ENCODE results near the gene SYNJ2.

SYNJ2 gene

DNA sequence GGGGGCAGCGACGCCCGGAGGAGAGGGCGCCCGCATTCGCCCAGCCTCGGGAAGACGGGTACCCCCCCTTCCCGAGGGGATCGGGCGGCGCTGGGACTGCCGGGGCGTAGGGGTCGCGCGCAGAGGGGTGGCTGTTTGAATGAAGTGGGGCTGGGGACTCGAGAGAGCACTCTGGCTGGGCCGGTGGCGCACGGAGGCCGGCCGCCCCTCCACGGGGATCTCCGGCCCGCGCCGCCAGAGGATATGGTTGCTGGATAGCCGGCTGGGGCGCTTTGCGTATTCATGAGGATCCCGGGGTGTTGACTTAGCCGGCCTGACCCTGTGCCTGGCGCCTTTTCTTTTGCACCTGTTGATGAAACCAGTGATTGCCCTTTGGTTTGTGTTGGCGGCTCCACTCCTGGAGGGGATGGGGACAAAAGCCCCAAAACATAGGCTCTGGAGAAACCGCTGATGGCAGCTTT is 469 bp downstream of the SYNJ2 start:
- DNase-seq: peak; percentile 36

DNA sequence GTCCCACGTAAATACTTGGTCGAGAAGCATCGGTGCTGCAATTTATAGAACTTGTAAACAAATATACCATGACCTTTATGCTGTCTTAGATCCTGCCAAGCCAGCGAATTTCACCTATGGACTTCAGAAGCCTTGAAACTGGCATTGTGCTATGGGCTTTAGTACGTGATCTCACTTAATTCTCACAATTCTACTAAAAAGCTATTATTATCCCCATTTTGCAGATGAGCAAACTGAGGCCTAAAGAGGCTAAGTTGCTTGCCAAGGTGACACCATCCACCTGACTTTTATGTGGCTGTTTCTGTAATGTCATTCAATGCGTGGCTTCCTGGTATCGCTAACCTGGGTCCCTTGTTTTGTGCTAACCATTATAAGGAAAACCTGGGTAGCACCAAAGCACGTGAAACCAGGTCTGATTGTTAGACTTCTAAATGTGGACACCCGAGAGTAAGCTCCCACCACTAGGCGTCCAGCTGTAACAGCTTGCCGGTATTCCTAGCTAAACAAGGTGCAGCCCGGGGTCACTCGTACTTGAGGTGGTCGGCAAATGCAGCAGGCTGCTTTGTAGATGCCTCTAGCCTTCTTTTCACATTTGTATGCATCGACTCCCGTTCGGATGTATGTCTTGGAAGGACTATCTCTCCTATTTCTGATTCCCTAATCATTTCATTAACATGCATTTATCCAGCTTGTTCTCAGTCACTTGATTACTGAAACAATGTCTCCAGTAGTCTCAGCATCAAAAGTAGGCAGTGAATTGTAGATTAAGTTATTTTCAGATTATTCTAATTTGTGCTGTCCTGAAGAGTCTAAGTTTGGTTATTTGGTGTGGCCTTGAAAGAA is 1.1 kb downstream of the SYNJ2 start:
- peak; percentile 50 for DNase-seq

- peak; percentile 25 for DNase-seq
Observed at GRCh38 chr6:157983406-157984119, 1.9 kb downstream of the SYNJ2 start.

- no peak for DNase-seq
Observed at GRCh38 chr6:157984128-157984527, 2.5 kb downstream of the SYNJ2 start.

DNA sequence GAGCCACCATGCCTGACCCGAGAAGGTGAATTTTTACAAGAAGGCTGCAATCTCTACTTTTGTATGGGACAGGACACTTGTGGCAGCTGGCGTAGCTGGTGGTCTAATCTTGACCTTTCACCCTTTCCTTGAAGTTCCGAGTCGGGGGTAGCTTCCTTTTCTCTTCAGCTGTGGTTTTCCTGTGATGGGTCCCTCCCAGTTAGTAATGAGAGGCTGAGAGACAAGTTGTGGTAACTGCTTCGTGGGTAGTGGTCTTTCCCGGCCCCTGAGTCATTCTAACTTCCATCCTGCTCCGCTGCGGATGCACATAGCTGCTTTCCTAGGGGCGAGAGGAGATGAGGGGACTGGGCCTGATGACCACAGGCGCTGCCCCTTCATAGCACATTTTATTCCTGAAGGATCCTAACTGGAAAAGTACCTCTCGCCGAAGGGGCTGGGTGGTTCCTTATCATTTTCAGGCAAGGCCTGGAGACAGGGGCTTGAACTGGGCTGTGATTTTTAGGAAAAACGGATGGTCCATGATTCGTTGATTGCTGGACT is 3.1 kb downstream of the SYNJ2 start:
- DNase-seq: no peak

- DNase-seq: no peak
Observed at GRCh38 chr6:157985378-157986155, 3.9 kb downstream of the SYNJ2 start.

- no peak for DNase-seq
Observed at GRCh38 chr6:157987788-157988699, 6.4 kb downstream of the SYNJ2 start.

DNA sequence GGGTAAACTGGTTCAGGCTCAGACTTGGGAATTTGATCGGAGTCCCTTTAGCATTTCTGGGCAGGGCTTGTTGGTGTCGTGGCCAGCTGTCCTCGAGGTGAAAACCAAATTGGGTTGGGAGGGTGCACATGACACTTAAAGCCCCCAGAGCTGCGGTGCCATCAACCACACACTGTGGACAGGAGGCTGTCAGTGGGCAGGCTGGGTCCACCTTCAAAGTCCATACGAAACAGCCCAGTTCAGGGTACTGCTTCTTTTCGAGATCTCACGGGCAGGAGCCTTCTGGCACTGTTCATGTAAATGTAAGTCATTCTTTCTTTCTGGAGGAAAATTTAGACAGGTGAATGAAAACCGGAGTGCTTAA is 7.0 kb downstream of the SYNJ2 start:
- no peak for DNase-seq

- DNase-seq: no peak
Observed at GRCh38 chr6:157989541-157990289, 8.1 kb downstream of the SYNJ2 start.

DNA sequence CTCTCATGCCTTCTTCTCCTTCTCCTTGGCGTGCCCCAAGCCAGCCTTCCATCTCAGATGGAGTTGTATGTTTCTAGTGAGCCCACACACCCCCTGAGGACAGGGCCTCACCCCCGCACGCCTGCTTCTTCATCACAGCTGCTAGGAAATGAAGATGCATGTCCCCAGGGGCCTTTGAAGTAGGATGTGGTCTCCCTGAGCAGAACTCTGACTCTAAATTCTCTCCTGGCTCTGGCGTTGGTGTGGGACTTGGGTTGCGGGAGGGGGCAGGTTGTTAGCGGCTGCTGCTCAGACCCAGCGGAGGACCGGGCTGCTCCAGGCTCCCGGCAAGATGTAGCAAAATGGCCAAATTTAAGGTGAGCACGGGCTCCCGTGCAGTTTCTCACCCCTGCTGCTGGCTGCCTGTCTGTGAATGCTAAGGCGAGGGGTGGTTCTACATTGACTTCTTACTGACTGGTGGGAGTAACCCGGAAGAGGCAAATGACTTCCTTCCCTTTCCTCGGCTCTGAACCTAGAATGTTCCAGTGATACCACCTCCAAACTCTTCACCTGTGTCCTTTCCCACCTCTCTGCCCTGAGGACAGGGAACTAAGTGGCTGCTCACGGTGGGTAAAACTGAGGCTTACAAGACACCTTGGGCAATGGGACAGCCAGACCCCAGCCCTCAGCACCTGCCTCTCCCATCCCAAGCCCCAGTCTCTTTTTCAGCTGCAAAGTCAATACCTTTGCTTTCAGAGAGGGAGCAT is 8.8 kb downstream of the SYNJ2 start:
- no peak for DNase-seq

DNA sequence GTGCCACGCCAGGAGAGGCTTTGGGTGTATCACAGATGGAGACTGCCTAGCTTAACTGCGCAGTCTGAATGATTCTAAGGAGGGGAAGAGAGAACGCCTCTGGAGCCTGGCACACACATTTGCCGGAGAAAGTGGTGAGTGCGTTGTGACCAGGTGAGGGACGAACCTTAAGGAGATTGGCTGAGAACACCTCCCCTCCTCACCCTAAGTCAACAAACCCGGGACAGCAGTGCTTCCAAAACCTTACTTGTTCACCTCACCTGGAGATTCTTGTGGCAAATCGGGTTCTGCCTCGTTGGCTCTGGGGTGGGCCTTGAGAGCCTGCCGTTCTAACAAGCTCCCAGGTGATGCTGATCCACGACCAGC is 9.4 kb downstream of the SYNJ2 start:
- DNase-seq: no peak

GRCh38 chr6:157993076-157993475 is 11.4 kb downstream of the SYNJ2 start:
- DNase-seq: no peak

DNA sequence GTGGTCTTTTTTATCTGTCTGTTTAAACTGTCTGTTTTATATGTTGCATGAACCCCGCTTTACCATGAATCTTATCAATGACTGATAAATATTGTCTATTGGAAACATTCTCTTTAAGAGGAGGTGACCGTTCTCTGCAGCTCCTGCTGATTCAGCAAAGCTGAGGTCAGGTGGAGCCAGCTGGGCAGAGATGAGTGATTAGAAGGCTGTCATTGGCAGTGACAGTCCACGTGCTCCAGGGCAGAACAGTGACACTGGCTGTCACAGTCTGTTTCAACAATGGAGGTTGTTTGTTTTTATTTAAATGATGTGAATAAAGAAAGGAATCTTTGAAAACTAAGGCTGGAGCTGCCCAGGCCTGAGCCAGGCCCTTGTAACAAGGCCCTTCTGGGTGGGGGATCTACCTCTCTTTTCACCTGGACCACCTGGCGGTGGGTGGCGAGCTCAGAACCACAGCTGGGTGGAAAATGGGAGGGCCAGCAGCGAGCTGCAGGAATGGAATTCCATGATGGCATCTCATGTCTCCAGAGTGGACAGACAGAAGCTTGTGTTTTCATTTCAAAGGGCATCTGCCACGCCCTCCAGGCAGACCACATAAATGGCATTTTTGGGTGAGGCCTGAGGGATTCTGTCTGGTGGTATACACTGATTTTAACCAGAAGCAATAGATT is 12.6 kb downstream of the SYNJ2 start:
- no peak for DNase-seq

DNA sequence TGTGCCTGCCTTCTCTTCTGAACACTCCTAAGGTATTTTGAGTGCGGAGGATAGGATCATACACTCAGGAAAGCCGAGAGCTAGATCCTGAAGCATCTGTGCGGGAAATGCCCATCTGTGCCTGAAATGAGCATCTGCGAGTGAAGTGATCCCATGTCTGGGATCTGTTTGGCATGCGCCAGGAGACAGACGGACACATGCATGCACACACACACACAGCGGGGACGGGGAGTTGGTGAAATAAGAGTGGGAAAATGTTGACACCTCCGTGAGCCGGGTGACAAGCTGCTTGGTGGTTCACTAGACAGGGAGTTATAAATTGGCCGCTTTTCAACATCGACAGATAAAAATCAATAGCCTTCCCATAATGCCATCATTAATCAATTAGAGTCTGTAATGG is 13.8 kb downstream of the SYNJ2 start:
- no peak for DNase-seq

DNA sequence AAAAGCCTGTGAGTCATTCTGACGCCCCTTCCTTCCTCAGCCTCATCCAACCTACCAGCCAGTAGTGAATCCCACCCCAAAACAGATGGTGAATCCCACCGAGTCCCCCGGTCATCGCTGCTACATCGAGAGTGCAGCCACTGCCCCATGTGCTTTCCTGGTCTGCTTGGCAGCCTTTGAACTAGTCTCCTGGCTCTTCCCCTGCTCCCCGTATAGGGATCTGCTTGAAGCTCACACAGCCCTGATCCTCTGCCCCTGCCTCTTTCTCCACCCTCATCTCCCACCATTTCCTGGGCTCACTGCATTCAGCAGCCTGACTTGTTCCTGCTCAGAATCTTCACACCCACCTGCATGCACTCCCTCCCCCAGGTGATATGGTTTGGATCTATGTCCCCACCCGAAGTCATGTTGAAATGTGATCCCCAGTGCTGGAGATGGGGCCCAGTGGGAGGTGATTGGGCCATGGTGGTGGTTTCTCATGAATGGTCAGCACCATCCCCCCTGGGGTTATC is 14.6 kb downstream of the SYNJ2 start:
- no peak for DNase-seq

DNA sequence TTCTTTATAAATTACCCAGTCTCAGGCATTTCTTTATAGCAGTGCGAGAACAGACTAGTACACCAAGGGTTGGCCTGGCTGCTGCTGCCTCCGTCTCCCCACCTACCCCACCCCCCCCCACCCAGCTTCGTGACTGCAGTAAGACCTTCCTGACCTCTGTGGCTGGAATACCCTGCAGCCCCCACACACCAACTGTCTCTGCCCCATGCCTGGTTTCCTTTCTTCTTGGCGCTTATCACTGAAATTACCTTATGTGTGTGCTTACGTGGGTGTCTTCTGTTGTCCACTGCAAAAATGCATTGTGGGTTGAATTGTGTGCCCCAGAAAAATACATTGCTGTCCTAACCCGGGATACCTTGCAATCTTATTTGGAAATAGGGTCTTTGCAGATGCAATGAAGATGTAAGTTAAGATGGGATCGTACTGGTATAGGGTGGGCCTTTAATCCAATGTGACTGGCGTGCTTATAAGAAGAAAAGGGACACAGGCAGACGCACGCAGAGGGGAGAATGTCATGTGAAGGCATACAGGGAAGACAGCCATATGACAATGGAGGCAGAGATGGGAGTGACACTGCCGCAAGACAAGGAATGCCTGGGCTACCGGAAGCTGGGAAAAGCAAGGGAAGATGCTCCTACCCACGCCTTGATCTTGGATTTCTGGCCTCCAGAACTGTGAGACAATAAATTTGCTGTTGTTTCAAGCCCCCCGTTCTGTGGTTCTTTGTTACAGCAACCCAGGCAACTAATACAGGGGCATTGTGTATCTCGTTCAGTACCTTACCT is 15.4 kb downstream of the SYNJ2 start:
- no peak for DNase-seq

GRCh38 chr6:157997893-157998608 is 16.4 kb downstream of the SYNJ2 start:
- no peak for DNase-seq

DNA sequence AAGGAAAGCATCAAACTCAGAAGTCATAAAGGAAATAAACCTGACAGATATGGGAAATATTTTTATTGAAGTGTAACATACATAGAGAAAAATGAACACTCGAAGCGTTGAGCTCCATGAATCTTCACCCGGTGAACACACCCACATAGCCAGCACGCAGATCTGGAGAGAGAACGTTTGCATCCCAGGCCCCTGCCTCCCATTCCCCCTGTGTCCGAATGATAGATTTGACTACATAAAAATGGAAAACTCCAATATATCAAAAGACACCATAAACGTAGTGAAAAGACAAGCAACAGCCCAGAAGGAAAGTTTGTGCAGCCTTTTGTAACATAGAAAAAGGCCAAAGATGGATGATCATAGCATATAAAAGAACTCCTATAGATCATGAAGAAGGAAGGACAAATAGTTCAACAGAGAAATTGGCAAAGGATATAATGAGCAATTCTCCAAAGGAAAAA is 17.1 kb downstream of the SYNJ2 start:
- DNase-seq: no peak
